HepG2 (cell line): ENCODE measurements around the gene IPO13. TPM values are rescaled to one million over a fixed set of nuclear protein-coding genes. Genes with fewer than 3 reads are reported as not detected.

ENCODE experiments used
- ATAC-seq: fragments of 200-7000 bp; cut with Tn5 transposase; 3 replicates; pipeline ENCODE4 v1.9.1; 2020; ENCODE audit warnings: mild to moderate bottlenecking, moderate library complexity
- BruUV-seq: library from RNA; stranded (reverse); fragments of 400-500 nt; replicated peaks from 2 replicates; lab custom pipeline; 2021; lab: Mats Ljungman, UMichigan
- CTCF ChIA-PET: fragments of 300-600 bp; formaldehyde crosslinking; extraction: SDS; loops from one replicate; lab custom pipeline; 2021; ENCODE audit warnings: low total read pairs, inconsistent platforms, low intra/inter-chr PET ratio; lab: Yijun Ruan, JAX
- POLR2A ChIA-PET: fragments of 350-600 bp; sonication (Branson Sonifier 250); formaldehyde crosslinking; loops from one replicate; lab custom pipeline; 2020; ENCODE audit warnings: antibody characterized with exemption, inconsistent platforms; lab: Yijun Ruan, JAX
- DNase-seq: peaks from one replicate; pipeline ENCODE4 v3.0.0-alpha.2; 2015; ENCODE audit warnings: low spot score
- FAIRE-seq: peaks from 3 replicates; lab custom pipeline; 2011; peaks lifted over from hg19 to GRCh38; lab: Jason Lieb, UNC
- H2AFZ ChIP-seq: one replicate; pipeline ENCODE4 v1.6.1; 2011; ENCODE audit warnings: low read length, inconsistent platforms
- H3K27ac ChIP-seq: fragments of 300-600 bp; 3 replicates; pipeline ENCODE4 v1.8.0; 2011; ENCODE audit warnings: mixed run types, mild to moderate bottlenecking, mixed read lengths, low read length, inconsistent platforms; ENCODE audit not compliant: insufficient read depth; ENCODE audit errors: extremely low read length
- H3K27me3 ChIP-seq, 2 experiments: fragments of 200-600 bp in 1 of 2; 2 replicates in 1 of 2; 3 replicates in 1 of 2; pipeline versions ENCODE4 v1.6.0 to v1.8.0; 2011; ENCODE audit warnings: low read length in 2 of 2, mild to moderate bottlenecking in 2 of 2, moderate library complexity in 2 of 2, inconsistent platforms in 1 of 2; ENCODE audit not compliant: insufficient read depth in 2 of 2, control insufficient read depth in 1 of 2
- H3K36me3 ChIP-seq, 2 experiments: fragments of 200-600 bp in 1 of 2; replicated peaks in 1 of 2; 2 replicates in 1 of 2; 3 replicates in 1 of 2; pipeline versions ENCODE4 v1.5.1 to v1.8.0; 2011; ENCODE audit warnings: low read length in 2 of 2, inconsistent platforms in 1 of 2; ENCODE audit not compliant: insufficient read depth in 2 of 2, control insufficient read depth in 1 of 2
- H3K4me1 ChIP-seq: 2 replicates; pipeline ENCODE4 v1.5.1; 2012; ENCODE audit warnings: low read length, inconsistent platforms; ENCODE audit not compliant: insufficient read depth
- H3K4me2 ChIP-seq: 2 replicates; pipeline ENCODE4 v1.6.0; 2011; ENCODE audit warnings: low read depth, low read length, inconsistent platforms
- H3K4me3 ChIP-seq, 3 experiments: fragments of 200-600 bp in 1 of 3; sonication (generic), shearing (Covaris generic) in 1 of 3; replicated peaks in 1 of 3; 2 replicates each; pipeline ENCODE4 v1.5.1; 2011 to 2016; ENCODE audit warnings: low read length in 3 of 3, inconsistent platforms in 2 of 3, low read depth in 2 of 3, mild to moderate bottlenecking in 2 of 3, control low read depth in 1 of 3, mixed read lengths in 1 of 3; ENCODE audit not compliant: insufficient read depth in 1 of 3
- H3K79me2 ChIP-seq: one replicate; pipeline ENCODE4 v1.6.1; 2011; ENCODE audit warnings: low read length, inconsistent platforms; ENCODE audit not compliant: insufficient read depth
- H3K9ac ChIP-seq: 2 replicates; pipeline ENCODE4 v1.6.0; 2011; ENCODE audit warnings: mild to moderate bottlenecking, low read depth, low read length, inconsistent platforms; ENCODE audit not compliant: insufficient read depth
- H3K9me3 ChIP-seq: 2 replicates; pipeline ENCODE4 v1.5.1; 2012; ENCODE audit warnings: mild to moderate bottlenecking, low read length
- H4K20me1 ChIP-seq: 2 replicates; pipeline ENCODE4 v1.6.0; 2011; ENCODE audit warnings: inconsistent platforms, mild to moderate bottlenecking, low read length, moderate library complexity; ENCODE audit not compliant: insufficient read depth
- BORCS8-MEF2B ChIP-seq: sonication (generic); formaldehyde crosslinking; IDR thresholded peaks from 2 replicates; pipeline ENCODE4 v1.8.0; 2022; ENCODE audit warnings: mild to moderate bottlenecking, missing genetic modification reagents
- CENPX ChIP-seq: sonication (generic); formaldehyde crosslinking; IDR thresholded peaks from 2 replicates; pipeline ENCODE4 v1.9.0; 2021; ENCODE audit warnings: mild to moderate bottlenecking, missing genetic modification reagents, moderate library complexity
- ERF ChIP-seq: IDR thresholded peaks from 2 replicates; pipeline ENCODE4 v1.6.1; 2018; ENCODE audit warnings: missing biosample characterization, missing genetic modification reagents
- HNRNPL ChIP-seq: fragments of 200-400 bp; formaldehyde crosslinking; IDR thresholded peaks from 2 replicates; pipeline ENCODE4 v1.6.1; 2017; ENCODE audit warnings: mild to moderate bottlenecking, low read depth, low read length
- KMT2B ChIP-seq: IDR thresholded peaks from 2 replicates; pipeline ENCODE4 v1.6.1; 2016; ENCODE audit warnings: missing genetic modification reagents, missing compliant biosample characterization
- MXI1 ChIP-seq: IDR thresholded peaks from 3 replicates; pipeline ENCODE4 v1.6.1; 2012; ENCODE audit warnings: low read depth, low read length, inconsistent platforms, borderline replicate concordance
- PAX8 ChIP-seq: sonication (generic); formaldehyde crosslinking; IDR thresholded peaks from 2 replicates; pipeline ENCODE4 v1.8.0; 2022; ENCODE audit warnings: mild to moderate bottlenecking, missing genetic modification reagents, borderline replicate concordance
- SP2 ChIP-seq: sonication (generic); formaldehyde crosslinking; IDR thresholded peaks from 2 replicates; pipeline ENCODE4 v1.5.1; 2020; ENCODE audit warnings: mild to moderate bottlenecking, missing genetic modification reagents
- SRSF4 ChIP-seq: fragments of 200-400 bp; formaldehyde crosslinking; IDR thresholded peaks from one replicate; pipeline ENCODE4 v1.6.1; 2018; ENCODE audit warnings: mild to moderate bottlenecking, low read depth, low read length, moderate library complexity; ENCODE audit not compliant: poor library complexity, severe bottlenecking
- STAT5B ChIP-seq: sonication (generic); formaldehyde crosslinking; IDR thresholded peaks from 2 replicates; pipeline ENCODE4 v1.4.0; 2020; ENCODE audit warnings: missing genetic modification reagents
- YY1 ChIP-seq: IDR thresholded peaks from 2 replicates; pipeline ENCODE4 v1.6.1; 2011; ENCODE audit warnings: low read length, low read depth, moderate library complexity, mild to moderate bottlenecking; ENCODE audit not compliant: insufficient read depth, insufficient replicate concordance
- ZBTB33 ChIP-seq: sonication (generic); formaldehyde crosslinking; IDR thresholded peaks from 2 replicates; pipeline ENCODE4 v1.4.0; 2020; ENCODE audit warnings: missing genetic modification reagents
- ZBTB46 ChIP-seq: sonication (generic); formaldehyde crosslinking; IDR thresholded peaks from 2 replicates; pipeline ENCODE4 v1.4.0; 2020; ENCODE audit warnings: mild to moderate bottlenecking, missing genetic modification reagents, borderline replicate concordance
- ZNF276 ChIP-seq: sonication (generic); formaldehyde crosslinking; IDR thresholded peaks from 2 replicates; pipeline ENCODE4 v1.4.0; 2020; ENCODE audit warnings: mild to moderate bottlenecking, low read depth, missing genetic modification reagents
- ZNF510 ChIP-seq: sonication (generic); formaldehyde crosslinking; IDR thresholded peaks from 2 replicates; pipeline ENCODE4 v1.4.0; 2020; ENCODE audit warnings: low read depth, mild to moderate bottlenecking, missing genetic modification reagents
- ZNF652 ChIP-seq: IDR thresholded peaks from 2 replicates; pipeline ENCODE4 v1.6.1; 2016; ENCODE audit warnings: low read depth, borderline replicate concordance
- ZNF678 ChIP-seq: sonication (generic); formaldehyde crosslinking; IDR thresholded peaks from 2 replicates; pipeline ENCODE4 v1.4.0; 2020; ENCODE audit warnings: mild to moderate bottlenecking, missing genetic modification reagents
- WGBS: methylation state at CpG from one replicate; pipeline ENCODE4 v1.1.6; 2017; ENCODE audit warnings: low lambda C conversion rate; 5-methylcytosine and 5-hydroxymethylcytosine counted together
- in situ Hi-C: cut with HindIII; loops from 2 replicates; pipeline ENCODE4 v1.10.0; 2017; ENCODE audit warnings: low pct_unique_long_range_greater_than_20kb; ENCODE audit not compliant: extremely low pct_ligation_motif_present
- intact Hi-C: fragments of 100-400 bp; cut with micrococcal nuclease; formaldehyde crosslinking; loops from one replicate; pipeline ENCODE4 v1.10.0; 2022; ENCODE audit not compliant: unreplicated experiment
- polyA plus RNA-seq, 8 experiments: library from polyadenylated mRNA; depleted of rRNA in 3 of 8; stranded (reverse) in 7 of 8; unstranded in 1 of 8; fragments of >200 nt; fragmentation: Illumina TruSeq in 4 of 8; extraction: Trizol in 4 of 8; gene quantifications; 2 replicates each; pipeline versions ENCODE4 v1.2.1 to v1.2.3, GENCODE V29; 2011 to 2016; ENCODE audit warnings: low read depth in 4 of 8, missing spikeins in 1 of 8, mixed read lengths in 1 of 8; ENCODE audit not compliant: insufficient read depth in 1 of 8
- total RNA-seq, 5 experiments: library from RNA; depleted of rRNA; stranded (reverse); fragments of >200 nt; fragmentation: Illumina TruSeq; extraction: Trizol; gene quantifications; 2 replicates each; pipeline ENCODE4 v1.2.3, GENCODE V29; 2016; ENCODE audit warnings: low read depth in 1 of 5

IPO13 gene
- total and polyA plus RNA-seq, 2 of the 13 experiments (the other 11 are each of a cell fraction or from before 2014, with no cell fraction given) = 12.9 to 15.6 TPM

- peak; percentile 37; the same call in 1 of the 2 replicates for TF ChIP-seq ZNF276 (CRISPR knock-in tag)
- TF ChIP-seq STAT5B = no peak
- TF ChIP-seq BORCS8-MEF2B (CRISPR knock-in tag) = no peak
- no peak for TF ChIP-seq SRSF4
- no peak for TF ChIP-seq ZNF678 (CRISPR knock-in tag)
- TF ChIP-seq ZNF652 (CRISPR knock-in tag) = no peak
- TF ChIP-seq PAX8 (CRISPR knock-in tag) = no peak
- TF ChIP-seq ERF (CRISPR knock-in tag) = no peak
- TF ChIP-seq MXI1 = 0 out of 3 replicates have a peak, but pooled peaks have one; percentile 24
Observed at GRCh38 chr1:43980255-43981134, 33.7 kb downstream of the IPO13 start (continued).

- peaks cover 44% of the 10 kb centered on the region for H3K79me2 ChIP-seq
- H3K4me3 ChIP-seq = peak overlapping the region in 1 of 3 experiments; percentile 87; a peak in 1 of 6 replicates
- H3K9ac ChIP-seq = peak overlapping the region; percentile 76
- H2AFZ ChIP-seq = no peak overlapping the region
- POLR2A ChIA-PET = interaction anchor here (1.2 kb wide), 1 partner anchor 8 kb away, joined by 3 read pairs; no protein-coding TSS in a partner anchor
- H3K9me3 ChIP-seq = no peaks in the 10 kb centered on the region
- ATAC-seq (no peak), DNase-seq (no peak), FAIRE-seq (no peak)
- peaks cover 20 to 48% of the 10 kb centered on the region in 2 experiments for H3K36me3 ChIP-seq
- CTCF ChIA-PET = no interaction called here
- intact Hi-C loops = no loop called here
- BruUV-seq = no TSS peak
- H3K4me1 ChIP-seq = peaks cover 73% of the 10 kb centered on the region
- WGBS = 95% methylated on average over 14 of the region's 20 CpGs
- no peak overlapping the region for H3K27ac ChIP-seq
- H4K20me1 ChIP-seq = peaks cover 4% of the 10 kb centered on the region; the same call in 1 of the 2 replicates
- H3K27me3 ChIP-seq = no peaks in the 10 kb centered on the region
- in situ Hi-C loops = no loop called here
- peak overlapping the region; percentile 91 for H3K4me2 ChIP-seq
- TF ChIP-seq KMT2B (CRISPR knock-in tag) (no peak), ZBTB33 (CRISPR knock-in tag) (peak; percentile 66), YY1 (no peak), SP2 (no peak), CENPX (CRISPR knock-in tag) (no peak), ZBTB46 (no peak), ZNF510 (CRISPR knock-in tag) (no peak), HNRNPL (0 out of 2 replicates have a peak, but pooled peaks have one; percentile 54)
Observed at GRCh38 chr1:43981135-43981491, 34.4 kb downstream of the IPO13 start.
